Aorta (tissue), 5 donors: ENCODE measurements around the gene IFNL3. TPM values are rescaled to one million over a fixed set of nuclear protein-coding genes. Genes with fewer than 3 reads are reported as not detected.
"Not testable (repeated sequence)": the region's sequence is repeated elsewhere in the genome, so short reads cannot be mapped to it uniquely, and the experiment has no call there.

Experiments
- ATAC-seq: fragments of 200-7000 bp; cut with Tn5 transposase; one replicate; pipeline ENCODE4 v1.9.1; 2022; ENCODE audit warnings: moderate library complexity; ENCODE audit not compliant: low FRiP score
- DNase-seq, 2 donors: peaks; one replicate each; pipeline ENCODE4 v3.0.0-alpha.2; 2020
- H3K27ac ChIP-seq, 2 donors: one replicate each; pipeline ENCODE4 v1.5.1; 2013; ENCODE audit warnings: low read length in 2 of 2, mild to moderate bottlenecking in 2 of 2, moderate library complexity in 2 of 2, control low read depth in 1 of 2, inconsistent platforms in 1 of 2, low read depth in 1 of 2
- H3K27me3 ChIP-seq, 2 donors: one replicate each; pipeline ENCODE4 v1.6.1; 2013; ENCODE audit warnings: control low read depth in 1 of 2, low read length in 1 of 2, mild to moderate bottlenecking in 1 of 2, moderate library complexity in 1 of 2; ENCODE audit not compliant: insufficient read depth in 2 of 2, control insufficient read depth in 1 of 2
- H3K36me3 ChIP-seq, 2 donors: one replicate each; pipeline ENCODE4 v1.6.1; 2013; ENCODE audit warnings: control low read depth in 1 of 2, low read length in 1 of 2, mild to moderate bottlenecking in 1 of 2; ENCODE audit not compliant: insufficient read depth in 2 of 2, control insufficient read depth in 1 of 2
- H3K4me1 ChIP-seq, 2 donors: one replicate each; pipeline ENCODE4 v1.6.1; 2013; ENCODE audit warnings: low read length in 2 of 2, control low read depth in 1 of 2, mild to moderate bottlenecking in 1 of 2, moderate library complexity in 1 of 2; ENCODE audit not compliant: insufficient read depth in 2 of 2, control insufficient read depth in 1 of 2
- H3K4me3 ChIP-seq, 2 donors: one replicate each; pipeline ENCODE4 v1.5.1; 2013; ENCODE audit warnings: low read length in 2 of 2, control low read depth in 1 of 2, mild to moderate bottlenecking in 1 of 2
- H3K9me3 ChIP-seq: one replicate; pipeline ENCODE4 v1.6.1; 2013; ENCODE audit warnings: mild to moderate bottlenecking, low read length; ENCODE audit not compliant: control insufficient read depth
- WGBS, 2 donors: extraction: QIAGEN DNeasy Blood & Tissue Kit; methylation state at CpG; one replicate each; pipeline ENCODE4 v1.1.7; 2013; 5-methylcytosine and 5-hydroxymethylcytosine counted together
- intact Hi-C, 2 donors: fragments of 100-400 bp; cut with DNase I; formaldehyde crosslinking; loops; one replicate each; pipeline versions ENCODE4 v1.14.2 to v1.15.0; 2022
- polyA plus RNA-seq, 2 donors: library from polyadenylated mRNA; stranded (reverse); fragments of 200-250 nt; gene quantifications; one replicate each; pipeline ENCODE4 v1.2.3, GENCODE V29; 2013
- total RNA-seq, 2 donors: library from RNA; stranded (reverse); fragmentation: NEBNext Ultra II Directional; extraction: Animal tissue kit (Norgen Biotek cat#: 25700); gene quantifications; one replicate each; pipeline ENCODE4 v1.2.1, GENCODE V29; 2021
- donor health status: healthy with polysubstance abuse.
- donor health status: Bipolar disorder and iron deficiency.
- donor health status: DM: no; HTN: no; CAD: no.
- donor health status: DM: no; HTN: no; CAD: no.
- donor health status: DM: yes; HTN: yes; CAD: no.

IFNL3 gene
- total and polyA plus RNA-seq, 4 donors = not detected

DNA sequence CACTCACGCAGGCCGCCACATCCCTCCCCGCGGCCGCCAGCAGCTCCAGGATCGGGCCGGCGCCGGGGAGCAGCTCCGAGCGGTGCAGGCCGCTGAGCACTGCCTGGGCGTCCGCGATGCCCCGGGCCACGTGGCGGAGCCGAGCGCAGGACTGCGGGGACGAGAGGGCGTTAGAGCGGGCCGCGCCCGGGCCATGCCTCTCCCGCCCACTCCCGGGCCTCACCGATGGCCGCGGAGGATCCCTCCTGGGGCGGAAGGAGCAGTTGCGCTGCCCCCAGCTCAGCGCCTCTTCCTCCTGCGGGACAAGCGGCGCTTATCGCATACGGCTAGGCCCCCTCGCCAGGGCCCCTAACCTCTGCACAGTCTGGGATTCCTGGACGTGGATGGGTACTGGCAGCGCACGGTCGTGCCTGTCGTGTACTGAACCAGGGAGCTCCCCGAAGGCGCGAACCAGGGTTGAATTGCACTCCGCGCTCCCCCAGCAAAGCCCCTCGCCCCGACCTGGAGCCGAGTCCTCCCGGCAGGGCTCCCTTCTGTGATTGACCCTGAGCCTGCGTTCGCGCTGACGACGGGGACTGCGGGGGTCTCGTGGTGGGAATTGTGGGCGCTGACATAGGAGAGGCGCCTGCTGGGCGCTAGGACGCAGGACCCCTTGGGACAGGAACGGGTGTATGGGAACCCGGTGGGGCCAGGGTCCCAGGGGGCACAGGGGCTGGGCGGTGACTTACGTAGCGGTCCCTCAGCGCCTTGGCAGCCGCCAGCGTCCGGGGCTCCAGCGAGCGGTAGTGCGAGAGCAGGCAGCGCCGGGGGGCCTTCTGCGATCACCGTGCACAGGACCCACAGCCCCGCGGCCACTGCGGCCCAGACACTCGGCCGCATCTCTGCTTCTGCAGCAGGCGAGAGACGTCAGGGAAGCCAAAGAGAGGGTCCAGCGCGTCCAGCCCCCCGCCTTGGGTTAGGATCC is 3.2 kb upstream of the IFNL3 start:
- WGBS, 2 donors = 8% methylated on average over 59 to 92 of the region's 92 CpGs
- ATAC-seq = peak; percentile 33
- DNase-seq = no peak
- Histone ChIP-seq H3K9me3 (no peaks in the 10 kb centered on the region), H3K27me3 (no peaks in the 10 kb centered on the region), H3K4me1 (no peaks in the 10 kb centered on the region), H3K27ac (no peak overlapping the region), H3K36me3 (no peaks in the 10 kb centered on the region), H3K4me3 (no peak overlapping the region)
- intact Hi-C loops = no loop called here

GRCh38 chr19:39246951-39247669 is 2.3 kb upstream of the IFNL3 start:
- DNase-seq (no peak), ATAC-seq (peak; percentile 22)
- H3K36me3 ChIP-seq = no peaks in the 10 kb centered on the region
- no peaks in the 10 kb centered on the region for H3K4me1 ChIP-seq
- intact Hi-C loops = no loop called here
- no peaks in the 10 kb centered on the region for H3K9me3 ChIP-seq
- H3K27ac ChIP-seq = no peak overlapping the region
- no peak overlapping the region for H3K4me3 ChIP-seq
- 12 to 13% methylated on average over 36 to 42 of the region's 42 CpGs for WGBS, 2 donors
- H3K27me3 ChIP-seq = no peaks in the 10 kb centered on the region

- H3K27ac ChIP-seq, DNase-seq, H3K4me3 ChIP-seq, intact Hi-C loops, H3K36me3 ChIP-seq, H3K27me3 ChIP-seq, ATAC-seq, H3K4me1 ChIP-seq, H3K9me3 ChIP-seq: not testable (repeated sequence)
- no CpG with 5 or more reads among the region's 1 CpG for WGBS, 2 donors
These were observed 360 bp upstream of the IFNL3 start for GRCh38 chr19:39245166-39245565.

GRCh38 chr19:39243741-39244140 is 1.1 kb downstream of the IFNL3 start:
- H3K27me3 ChIP-seq, H3K36me3 ChIP-seq, DNase-seq, intact Hi-C loops, H3K9me3 ChIP-seq, ATAC-seq, H3K4me1 ChIP-seq, H3K27ac ChIP-seq, H3K4me3 ChIP-seq: not testable (repeated sequence)
- WGBS, 2 donors = 69 to 77% methylated on average over 8 to 13 of the region's 13 CpGs

GRCh38 chr19:39240421-39240820 is 4.4 kb downstream of the IFNL3 start:
- WGBS, 2 donors = 93 to 94% methylated on average over 7 of the region's 7 CpGs
- ATAC-seq (no peak), DNase-seq (no peak)
- Histone ChIP-seq H3K36me3 (no peaks in the 10 kb centered on the region), H3K27me3 (no peaks in the 10 kb centered on the region), H3K9me3 (no peaks in the 10 kb centered on the region), H3K4me1 (no peaks in the 10 kb centered on the region), H3K4me3 (no peak overlapping the region), H3K27ac (no peak overlapping the region)
- intact Hi-C loops = no loop called here

GRCh38 chr19:39238944-39239343 is 5.9 kb downstream of the IFNL3 start:
- Histone ChIP-seq H3K4me1 (no peaks in the 10 kb centered on the region), H3K9me3 (no peaks in the 10 kb centered on the region), H3K27me3 (no peaks in the 10 kb centered on the region), H3K4me3 (no peak overlapping the region), H3K27ac (no peak overlapping the region), H3K36me3 (no peaks in the 10 kb centered on the region)
- intact Hi-C loops = no loop called here
- ATAC-seq (no peak), DNase-seq (no peak)
- 82 to 87% methylated on average over 6 of the region's 6 CpGs for WGBS, 2 donors

- no peak overlapping the region for H3K4me3 ChIP-seq
These were observed 6.6 kb downstream of the IFNL3 start for GRCh38 chr19:39238209-39238608.

DNA sequence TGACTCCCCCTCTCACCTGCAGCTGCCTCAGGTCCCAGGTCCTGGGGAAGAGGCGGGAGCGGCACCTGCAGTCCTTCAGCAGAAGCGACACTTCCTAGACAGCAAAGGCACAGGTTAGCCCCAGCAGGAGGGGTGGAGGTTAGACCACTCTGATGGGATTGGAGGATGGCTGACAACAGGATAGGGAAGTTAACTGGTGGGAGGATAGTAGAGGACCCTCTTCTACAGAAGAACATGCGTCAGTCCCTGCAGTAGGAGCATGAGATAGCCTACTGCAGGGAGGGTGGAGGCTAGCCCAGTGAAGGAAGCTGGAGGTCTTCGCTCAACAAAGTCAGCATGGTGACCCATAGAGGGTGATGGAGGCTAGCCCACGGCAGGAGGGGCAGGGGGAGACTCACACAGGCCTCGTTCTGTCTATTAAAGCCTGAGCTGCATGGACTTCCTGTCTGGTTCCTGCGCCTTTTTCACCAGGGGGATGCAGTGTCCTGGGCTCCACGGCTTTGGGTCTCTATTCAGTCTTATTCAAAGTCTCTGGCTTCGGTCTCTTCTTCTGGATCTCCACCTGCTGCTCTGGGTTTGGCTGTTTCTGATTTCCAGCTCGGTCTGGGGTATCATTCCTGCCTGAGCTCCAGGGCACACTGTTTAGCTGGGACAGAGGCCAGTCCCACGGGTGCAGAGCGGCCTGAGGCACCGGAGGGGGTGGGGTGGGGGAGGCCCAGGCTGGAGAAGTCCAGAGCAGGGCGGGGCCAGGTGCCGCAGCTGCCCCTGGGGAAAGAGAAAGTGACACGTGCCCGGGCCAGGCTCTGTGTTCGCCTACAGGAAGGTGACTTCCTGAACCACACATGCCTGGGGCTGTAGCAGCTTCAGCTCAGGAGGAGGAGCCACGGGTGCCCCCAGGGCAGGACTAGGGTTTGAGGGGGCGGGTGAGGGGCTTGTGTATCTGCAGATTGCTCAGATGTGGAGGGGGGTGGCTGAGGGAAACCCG is 7.3 kb downstream of the IFNL3 start:
- H3K4me1 ChIP-seq = no peaks in the 10 kb centered on the region
- H3K36me3 ChIP-seq = no peaks in the 10 kb centered on the region
- intact Hi-C loops = no loop called here
- DNase-seq = no peak
- H3K4me3 ChIP-seq = no peak overlapping the region
- 35 to 38% methylated on average over 22 of the region's 22 CpGs for WGBS, 2 donors
- no peak overlapping the region for H3K27ac ChIP-seq
- no peak for ATAC-seq
- no peaks in the 10 kb centered on the region for H3K9me3 ChIP-seq
- no peaks in the 10 kb centered on the region for H3K27me3 ChIP-seq

More at GRCh38 chr19:39238209-39238608, 6.6 kb downstream of the IFNL3 start:
- DNase-seq (no peak), ATAC-seq (no peak)
- H3K4me1 ChIP-seq = no peaks in the 10 kb centered on the region
- no peak overlapping the region for H3K27ac ChIP-seq
- WGBS, 2 donors = 85 to 87% methylated on average over 6 of the region's 6 CpGs
- H3K9me3 ChIP-seq = no peaks in the 10 kb centered on the region
- no peaks in the 10 kb centered on the region for H3K36me3 ChIP-seq
- H3K27me3 ChIP-seq = no peaks in the 10 kb centered on the region
- intact Hi-C loops = no loop called here
